ENCODE results near the gene GNB3.

Gene GNB3

DNA sequence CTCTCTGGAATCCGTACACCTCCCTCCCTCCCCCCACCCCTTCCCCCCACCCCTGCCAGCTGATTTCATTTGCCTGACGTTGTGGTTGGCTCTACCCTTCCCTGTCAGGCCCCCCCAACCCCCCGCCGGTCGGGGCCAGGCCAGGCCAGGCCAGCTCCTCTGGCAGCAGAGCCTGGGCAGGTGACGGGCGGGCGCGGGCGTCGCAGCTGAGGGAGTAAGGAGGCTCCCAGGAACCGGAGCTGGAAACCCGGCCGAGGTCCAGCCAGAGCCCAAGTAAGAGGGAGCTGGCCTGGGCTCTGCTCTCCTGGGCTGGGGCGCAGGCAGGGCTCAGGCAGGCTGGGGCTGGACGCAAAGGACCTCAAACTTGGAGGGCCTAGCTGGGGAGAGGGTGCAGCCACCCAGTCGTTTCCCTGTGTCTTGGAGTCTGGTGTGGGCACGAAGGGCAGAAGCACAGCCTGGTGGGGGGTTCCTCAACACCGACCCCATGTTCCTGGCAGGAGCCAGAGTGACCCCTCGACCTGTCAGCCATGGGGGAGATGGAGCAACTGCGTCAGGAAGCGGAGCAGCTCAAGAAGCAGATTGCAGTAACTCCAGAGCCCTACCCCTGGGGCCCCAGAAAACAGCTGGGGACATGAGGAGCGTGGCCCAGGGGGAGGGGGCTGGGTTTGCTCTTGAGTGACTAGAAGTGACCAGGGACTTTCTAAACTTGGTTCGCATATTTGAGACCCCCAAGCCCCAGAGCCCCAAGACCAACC, at the start of gene GNB3:
GNB3 (plus strand) TSS at position 165 of the 755 bp plus-strand sequence; CDS start at position 528, 363 bp downstream.
- DNase-seq = no peak

GRCh38 chr12:6791931-6792520, 48.7 kb upstream of the GNB3 start:
- DNase-seq = no peak

GRCh38 chr12:6792522-6793201, 48.1 kb upstream of the GNB3 start:
- no peak for DNase-seq

DNA sequence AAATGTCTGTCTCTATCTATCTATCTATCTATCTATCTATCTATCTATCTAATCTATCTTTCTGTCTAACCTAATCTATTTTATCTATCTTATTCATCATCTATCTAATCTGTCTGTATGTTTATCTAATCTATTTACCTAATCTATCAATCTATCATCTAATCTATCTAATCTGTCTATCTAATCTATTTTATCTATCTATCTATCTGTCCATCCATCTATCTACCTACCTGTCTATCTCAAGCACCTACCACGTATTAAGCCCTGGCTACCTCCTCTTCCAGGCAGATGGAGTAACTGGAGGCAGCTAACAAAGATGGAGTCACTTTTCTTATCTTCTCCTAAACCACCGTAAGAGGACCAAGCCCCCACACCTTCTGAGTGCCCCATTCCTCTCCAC, 45.6 kb upstream of the GNB3 start:
- DNase-seq = no peak

DNA sequence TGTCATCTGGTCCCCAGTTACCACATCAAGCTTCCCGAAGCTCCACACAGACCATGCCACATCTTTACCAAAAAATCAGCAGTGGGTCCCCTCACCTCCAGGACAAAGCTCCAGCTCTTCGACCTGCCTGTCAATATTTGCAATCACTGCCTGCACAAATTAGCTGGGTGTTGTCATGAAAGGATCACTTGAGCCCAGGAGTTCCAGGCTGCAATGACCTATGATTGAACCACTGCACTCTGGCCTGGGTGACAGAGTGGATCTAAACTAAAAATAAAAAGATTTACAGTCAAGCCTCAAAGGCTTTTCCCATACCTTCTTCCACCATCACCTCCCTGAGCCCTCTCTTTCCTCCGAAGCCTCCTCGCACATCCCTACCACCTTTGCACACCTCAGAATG, 44.1 kb upstream of the GNB3 start:
- no peak for DNase-seq

DNA sequence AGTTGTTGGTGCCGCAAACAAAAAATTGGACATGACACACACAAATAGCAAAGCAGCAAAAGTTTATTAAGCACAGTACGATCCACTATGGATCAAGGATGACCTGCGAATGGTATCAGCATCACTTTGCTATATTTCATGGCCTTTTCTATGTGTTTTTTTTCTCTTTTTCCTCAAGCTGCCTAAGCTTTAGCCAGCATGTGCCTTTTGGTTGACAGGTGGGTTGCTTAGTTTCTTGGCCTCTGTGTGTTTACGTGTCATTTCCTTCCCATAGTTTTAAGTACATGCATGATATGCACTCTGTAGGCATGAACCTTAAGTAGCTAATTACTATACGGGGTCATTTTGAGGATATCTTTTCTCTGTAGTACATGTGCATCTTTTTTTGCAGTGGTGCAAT, 41.6 kb upstream of the GNB3 start:
- no peak for DNase-seq

GRCh38 chr12:6807170-6807569, 33.6 kb upstream of the GNB3 start:
- no peak for DNase-seq

DNA sequence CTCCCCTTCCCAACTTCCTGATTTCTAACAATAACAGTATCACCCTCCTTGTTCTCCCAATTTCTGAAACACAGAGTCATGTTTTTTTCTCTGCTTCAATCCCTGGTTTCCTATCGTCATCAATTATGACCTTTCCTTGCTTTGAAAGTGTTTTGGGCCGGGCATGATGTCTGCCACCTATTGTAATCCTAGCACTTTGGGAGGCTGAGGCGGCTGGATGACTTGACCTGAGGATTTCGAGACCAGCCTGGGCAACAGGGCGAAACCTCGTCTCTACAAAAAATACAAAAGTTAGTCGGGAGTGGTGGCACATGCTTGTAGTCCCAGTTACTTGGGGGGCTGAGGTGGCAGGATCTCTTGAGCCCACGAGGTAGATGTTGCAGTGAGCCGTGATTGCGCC, 31.7 kb upstream of the GNB3 start:
- no peak for DNase-seq

DNA sequence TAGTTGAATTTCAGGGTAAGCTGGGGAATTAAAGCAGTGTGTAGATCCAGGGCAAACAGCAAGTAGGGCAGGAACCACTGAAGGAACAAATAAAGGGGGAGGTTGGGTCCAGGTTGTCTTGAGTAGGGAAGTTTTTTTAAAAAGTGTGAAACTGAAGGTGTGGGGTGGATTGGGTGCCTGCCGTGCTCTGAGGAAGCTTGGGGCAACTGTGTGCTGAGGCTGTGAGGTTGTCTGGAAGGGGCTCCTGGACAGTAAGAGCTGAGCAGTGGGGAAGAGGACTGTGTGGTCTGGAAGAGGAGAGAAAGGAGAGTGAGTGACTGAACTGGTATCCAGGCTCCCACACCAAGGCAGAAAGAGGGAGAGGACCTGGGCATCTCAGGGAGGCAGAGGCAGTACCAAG, 30.0 kb upstream of the GNB3 start:
- DNase-seq = no peak

DNA sequence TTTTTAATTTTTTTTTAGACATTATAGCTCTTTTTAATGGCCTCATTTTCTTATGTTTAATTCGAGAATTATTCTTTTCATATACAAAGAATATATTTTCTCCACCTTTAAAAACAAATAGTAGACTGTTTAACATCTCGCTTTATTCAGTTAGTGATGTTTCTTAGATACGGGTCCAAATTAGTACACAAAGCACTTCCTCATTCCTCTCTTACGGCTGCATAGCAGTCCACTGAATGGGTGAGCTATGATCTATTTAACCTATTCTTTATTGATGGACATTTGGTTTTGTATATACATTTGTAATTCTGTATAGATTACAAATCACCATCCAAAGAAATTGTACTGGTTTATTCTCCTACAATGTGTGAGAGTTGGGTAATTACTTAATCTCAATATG, 27.4 kb upstream of the GNB3 start:
- no peak for DNase-seq

- no peak for DNase-seq
Observed at GRCh38 chr12:6816598-6816997, 24.1 kb upstream of the GNB3 start.

- DNase-seq = no peak
Observed at GRCh38 chr12:6817098-6817497, 23.6 kb upstream of the GNB3 start.

DNA sequence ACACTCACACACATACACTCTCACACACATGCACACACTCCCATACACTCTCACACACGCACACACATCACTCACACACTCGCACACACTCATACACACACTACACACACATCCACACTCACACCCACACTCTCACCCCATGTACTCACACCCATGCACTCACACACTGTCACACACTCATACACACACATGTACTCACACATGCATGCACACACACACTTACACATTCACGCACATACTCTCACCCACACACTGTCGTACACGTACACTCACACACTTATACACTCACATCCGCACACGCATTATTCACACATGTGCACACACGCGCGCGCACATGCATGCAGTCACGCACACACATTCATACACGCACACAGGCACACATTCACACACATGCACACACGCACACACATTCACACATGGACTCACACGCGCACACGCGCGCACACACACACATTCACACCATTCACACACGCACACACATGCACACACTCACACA, 23.0 kb upstream of the GNB3 start:
- no peak for DNase-seq

GRCh38 chr12:6818222-6818621, 22.5 kb upstream of the GNB3 start:
- no peak for DNase-seq

GRCh38 chr12:6818645-6819044, 22.1 kb upstream of the GNB3 start:
- DNase-seq = no peak

GRCh38 chr12:6819106-6820030, 21.4 kb upstream of the GNB3 start:
- DNase-seq = no peak

DNA sequence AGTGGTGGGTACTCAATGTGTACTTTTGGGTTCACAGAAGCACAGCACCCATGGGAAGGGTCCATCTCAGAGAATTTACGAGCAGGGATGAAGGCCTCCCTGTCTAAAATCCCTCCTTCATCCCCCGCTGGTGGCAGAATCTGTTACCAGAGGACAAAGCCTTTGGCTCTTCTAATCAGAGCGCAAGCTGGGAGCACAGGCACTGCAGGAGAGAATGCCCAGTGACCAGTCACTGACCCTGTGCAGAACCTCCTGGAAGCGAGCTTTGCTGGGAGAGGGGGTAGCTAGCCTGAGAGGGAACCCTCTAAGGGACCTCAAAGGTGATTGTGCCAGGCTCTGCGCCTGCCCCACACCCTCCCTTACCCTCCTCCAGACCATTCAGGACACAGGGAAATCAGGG, 20.6 kb upstream of the GNB3 start:
- DNase-seq = no peak

DNA sequence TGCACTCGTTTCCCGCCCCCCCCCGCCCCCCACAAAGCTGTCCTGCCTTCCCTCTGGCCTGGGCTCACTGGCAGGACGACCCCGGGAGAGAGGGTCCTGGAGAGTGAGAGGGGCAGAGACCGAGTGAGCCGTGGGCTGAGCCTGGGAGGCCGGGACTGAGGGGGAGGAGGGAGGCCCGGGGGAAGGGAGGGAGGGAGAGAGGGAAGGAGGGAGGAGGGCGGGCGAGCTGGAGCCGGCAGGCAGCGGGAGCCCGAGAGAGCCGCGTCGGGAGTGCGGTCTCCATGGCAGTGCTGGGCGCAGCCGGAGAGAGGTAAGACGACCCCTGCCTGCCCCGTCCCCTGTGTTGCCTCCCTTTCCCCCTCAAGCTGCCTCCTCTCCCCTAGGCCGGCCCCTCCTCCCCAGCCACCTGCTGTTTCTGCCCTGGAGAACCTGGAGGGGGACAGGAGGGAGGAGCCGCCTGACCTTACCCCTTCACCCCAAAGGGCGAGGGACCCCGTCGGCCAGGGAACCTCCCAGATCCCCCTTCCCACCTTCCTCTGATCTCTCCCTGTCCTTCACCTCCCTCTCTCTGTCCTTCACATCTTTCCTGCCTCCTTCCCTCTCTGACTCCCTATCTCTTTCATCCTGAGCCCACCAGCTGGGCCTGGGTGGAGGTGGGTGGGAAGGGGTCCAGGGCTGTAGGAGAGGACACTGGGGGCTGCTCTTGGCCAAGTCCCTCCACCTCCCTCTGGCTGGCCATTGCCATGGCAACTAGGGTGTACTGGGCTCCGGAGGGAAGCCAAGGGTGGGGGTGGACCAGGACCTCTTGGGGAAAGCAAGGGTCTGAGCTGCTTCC, 18.9 kb upstream of the GNB3 start, which contains the start of gene GPR162:
GPR162 (plus strand) TSS at position 231 of the 835 bp plus-strand sequence. CDS start 2,078 bp downstream, outside the sequence.
- no peak for DNase-seq

DNA sequence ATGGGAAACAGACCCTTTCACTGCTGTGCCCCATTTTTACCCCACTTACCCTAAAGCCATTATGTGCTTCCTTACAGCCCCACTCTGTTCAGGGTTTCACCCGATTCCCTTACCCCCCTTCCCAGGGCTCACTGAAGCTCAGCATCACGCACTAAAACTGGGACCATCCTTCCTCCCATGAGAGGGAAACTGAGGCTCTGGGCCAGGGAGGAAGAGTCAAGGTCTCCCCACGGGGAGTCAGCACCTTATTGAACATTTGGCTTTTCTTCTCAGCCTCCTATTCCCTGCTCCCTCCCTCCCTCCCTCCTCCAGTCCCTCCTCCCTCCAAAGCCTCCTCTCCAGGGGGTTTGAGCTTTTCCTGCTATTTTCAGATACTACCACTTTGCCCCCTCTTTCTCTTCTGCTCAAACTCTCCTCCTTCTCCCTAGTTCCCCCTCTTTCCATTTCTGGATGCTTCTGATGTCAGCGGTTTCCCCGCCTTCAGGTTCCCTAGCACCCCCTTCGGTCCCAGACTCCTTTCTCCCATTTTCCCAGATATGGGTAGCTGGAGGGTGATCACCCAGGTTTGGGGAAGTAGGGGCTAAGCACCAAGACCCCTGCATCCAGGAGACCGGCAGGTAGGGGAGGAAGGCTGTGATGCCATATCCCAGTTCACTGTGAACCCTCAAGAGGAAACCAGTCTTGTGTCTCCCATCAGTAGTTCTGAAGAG, 18.1 kb upstream of the GNB3 start:
- DNase-seq = no peak

GRCh38 chr12:6823182-6824084, 17.3 kb upstream of the GNB3 start:
- no peak for DNase-seq
